Nephron (organoid): ENCODE results near the gene SMCO1.

ENCODE experiments used
- H3K27ac Mint-ChIP-seq, 3 experiments: 2 replicates each; pipeline ENCODE4 v1.8.0; 2020; ENCODE audit warnings: mixed read lengths in 3 of 3, mild to moderate bottlenecking in 2 of 3, moderate library complexity in 1 of 3
- H3K27me3 Mint-ChIP-seq: 2 replicates; pipeline ENCODE4 v1.8.0; 2021; ENCODE audit warnings: low read depth, mild to moderate bottlenecking, moderate library complexity, mixed read lengths
- H3K36me3 Mint-ChIP-seq: 2 replicates; pipeline ENCODE4 v1.8.0; 2020; ENCODE audit warnings: low read depth, mixed read lengths
- H3K4me1 Mint-ChIP-seq: 2 replicates; pipeline ENCODE4 v1.8.0; 2020; ENCODE audit warnings: mixed read lengths
- H3K4me3 Mint-ChIP-seq, 3 experiments: 2 replicates each; pipeline ENCODE4 v1.8.0; 2020; ENCODE audit warnings: mild to moderate bottlenecking in 3 of 3, mixed read lengths in 3 of 3, moderate library complexity in 2 of 3
- H3K9me3 Mint-ChIP-seq: 2 replicates; pipeline ENCODE4 v1.8.0; 2020; ENCODE audit warnings: mixed read lengths
- TF ChIP-seq, protein P1 (sequence below), 3 experiments: fragments of 200-600 bp; sonication (generic); IDR thresholded peaks; one replicate each; pipeline ENCODE4 v1.5.0; 2021; ENCODE audit warnings: antibody characterized with exemption in 3 of 3; ENCODE audit not compliant: unreplicated experiment in 3 of 3

Gene SMCO1

DNA sequence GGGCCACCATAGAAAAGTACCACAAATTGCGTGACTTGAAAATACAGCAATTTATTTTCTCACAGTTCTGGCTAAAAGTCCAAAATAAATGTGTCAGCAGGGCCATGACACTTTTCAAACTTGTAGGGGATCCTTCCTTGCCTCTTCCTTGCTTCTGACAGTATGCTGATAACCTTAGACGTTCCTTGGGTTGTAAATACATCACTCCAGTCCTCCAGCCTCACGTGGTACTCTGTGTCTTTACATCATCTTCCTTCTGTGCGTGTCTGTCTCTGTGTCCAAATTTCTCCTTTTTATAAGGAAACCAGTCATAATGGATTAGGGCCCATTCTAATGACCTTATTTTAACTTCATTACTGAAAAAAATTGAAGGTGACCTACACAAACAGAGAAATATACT, 19.0 kb downstream of the SMCO1 start:
- no peak overlapping the region for H3K27ac Mint-ChIP-seq
- H3K4me3 Mint-ChIP-seq, result no peak overlapping the region
- peaks cover 40% of the 10 kb centered on the region for H3K36me3 Mint-ChIP-seq
- peaks cover 19% of the 10 kb centered on the region for H3K4me1 Mint-ChIP-seq
- H3K27me3 Mint-ChIP-seq, result no peaks in the 10 kb centered on the region
- TF ChIP-seq, protein P1, sequence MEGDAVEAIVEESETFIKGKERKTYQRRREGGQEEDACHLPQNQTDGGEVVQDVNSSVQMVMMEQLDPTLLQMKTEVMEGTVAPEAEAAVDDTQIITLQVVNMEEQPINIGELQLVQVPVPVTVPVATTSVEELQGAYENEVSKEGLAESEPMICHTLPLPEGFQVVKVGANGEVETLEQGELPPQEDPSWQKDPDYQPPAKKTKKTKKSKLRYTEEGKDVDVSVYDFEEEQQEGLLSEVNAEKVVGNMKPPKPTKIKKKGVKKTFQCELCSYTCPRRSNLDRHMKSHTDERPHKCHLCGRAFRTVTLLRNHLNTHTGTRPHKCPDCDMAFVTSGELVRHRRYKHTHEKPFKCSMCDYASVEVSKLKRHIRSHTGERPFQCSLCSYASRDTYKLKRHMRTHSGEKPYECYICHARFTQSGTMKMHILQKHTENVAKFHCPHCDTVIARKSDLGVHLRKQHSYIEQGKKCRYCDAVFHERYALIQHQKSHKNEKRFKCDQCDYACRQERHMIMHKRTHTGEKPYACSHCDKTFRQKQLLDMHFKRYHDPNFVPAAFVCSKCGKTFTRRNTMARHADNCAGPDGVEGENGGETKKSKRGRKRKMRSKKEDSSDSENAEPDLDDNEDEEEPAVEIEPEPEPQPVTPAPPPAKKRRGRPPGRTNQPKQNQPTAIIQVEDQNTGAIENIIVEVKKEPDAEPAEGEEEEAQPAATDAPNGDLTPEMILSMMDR (IDR thresholded peaks at IDR 0.05; ENCODE audit: unreplicated experiment in 3 of 3), result no peak
- no peaks in the 10 kb centered on the region for H3K9me3 Mint-ChIP-seq

DNA sequence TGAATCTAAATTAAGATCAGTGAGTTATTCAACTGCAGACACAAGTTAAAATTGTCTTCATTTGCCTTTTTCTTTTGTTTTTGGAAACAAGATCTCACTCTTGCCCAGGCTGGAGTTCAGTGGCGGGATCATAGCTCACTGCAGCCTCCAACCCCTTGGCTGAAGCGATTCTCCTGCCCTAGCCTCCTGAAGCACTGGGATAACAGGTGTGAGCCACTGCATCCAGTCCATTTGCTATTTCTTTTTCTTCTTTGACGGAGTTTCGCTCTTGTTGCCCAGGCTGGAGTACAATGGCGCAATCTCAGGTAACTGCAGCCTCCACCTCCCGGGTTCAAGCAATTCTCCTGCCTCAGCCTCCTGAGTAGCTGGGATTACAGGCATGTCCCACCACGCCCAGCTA, 21.9 kb downstream of the SMCO1 start:
- H3K36me3 Mint-ChIP-seq, result peaks cover 30% of the 10 kb centered on the region
- H3K9me3 Mint-ChIP-seq, result no peaks in the 10 kb centered on the region
- no peaks in the 10 kb centered on the region for H3K27me3 Mint-ChIP-seq
- H3K4me3 Mint-ChIP-seq, result no peak overlapping the region
- peaks cover 8% of the 10 kb centered on the region for H3K4me1 Mint-ChIP-seq
- H3K27ac Mint-ChIP-seq, result no peak overlapping the region
- TF ChIP-seq, protein P1 (IDR thresholded peaks at IDR 0.05; ENCODE audit: unreplicated experiment in 3 of 3), result no peak

- Mint-ChIP-seq H3K4me1 (peaks cover 8% of the 10 kb centered on the region), H3K9me3 (no peaks in the 10 kb centered on the region), H3K27ac (no peak overlapping the region), H3K4me3 (no peak overlapping the region), H3K27me3 (no peaks in the 10 kb centered on the region), H3K36me3 (peaks cover 35% of the 10 kb centered on the region)
- TF ChIP-seq, protein P1 (IDR thresholded peaks at IDR 0.05; ENCODE audit: unreplicated experiment in 3 of 3), result no peak
These were observed 23.1 kb downstream of the SMCO1 start for GRCh38 chr3:196492080-196492479.

DNA sequence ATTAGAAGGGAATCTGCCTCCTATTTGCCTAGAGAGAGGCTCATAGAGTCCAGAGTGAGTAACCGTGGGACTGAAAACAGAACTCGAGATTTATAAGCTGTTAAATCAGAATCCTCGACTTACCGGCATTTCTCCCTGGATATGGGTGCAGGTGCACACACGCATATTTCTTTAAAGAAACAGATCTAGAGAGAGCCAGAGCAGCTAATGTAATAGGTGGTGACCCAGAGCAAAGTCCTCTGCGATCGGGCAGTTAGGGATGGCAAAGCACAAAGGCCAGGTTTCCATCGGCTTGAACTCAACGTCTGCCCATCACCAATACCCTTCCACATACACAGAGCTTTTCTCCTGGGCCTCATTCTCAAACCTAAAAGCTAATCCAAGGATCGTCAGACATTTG, 25.4 kb downstream of the SMCO1 start:
- H3K9me3 Mint-ChIP-seq, result no peaks in the 10 kb centered on the region
- no peak overlapping the region for H3K27ac Mint-ChIP-seq
- TF ChIP-seq, protein P1 (IDR thresholded peaks at IDR 0.05; ENCODE audit: unreplicated experiment in 3 of 3), result no peak
- peaks cover 31% of the 10 kb centered on the region for H3K36me3 Mint-ChIP-seq
- H3K27me3 Mint-ChIP-seq, result no peaks in the 10 kb centered on the region
- H3K4me3 Mint-ChIP-seq, result no peak overlapping the region
- H3K4me1 Mint-ChIP-seq, result peaks cover 8% of the 10 kb centered on the region

GRCh38 chr3:196486263-196486662, 28.9 kb downstream of the SMCO1 start:
- Mint-ChIP-seq H3K9me3 (no peaks in the 10 kb centered on the region), H3K27me3 (no peaks in the 10 kb centered on the region), H3K4me3 (no peak overlapping the region), H3K36me3 (peaks cover 39% of the 10 kb centered on the region), H3K27ac (no peak overlapping the region), H3K4me1 (peaks cover 8% of the 10 kb centered on the region)
- TF ChIP-seq, protein P1 (IDR thresholded peaks at IDR 0.05; ENCODE audit: unreplicated experiment in 3 of 3), result peak in 1 of 3 experiments; percentile 31

GRCh38 chr3:196477678-196478077, 37.5 kb downstream of the SMCO1 start:
- Mint-ChIP-seq H3K9me3 (no peaks in the 10 kb centered on the region), H3K4me1 (no peaks in the 10 kb centered on the region), H3K4me3 (no peak overlapping the region), H3K36me3 (peaks cover 43% of the 10 kb centered on the region), H3K27ac (no peak overlapping the region), H3K27me3 (no peaks in the 10 kb centered on the region)
- TF ChIP-seq, protein P1 (IDR thresholded peaks at IDR 0.05; ENCODE audit: unreplicated experiment in 3 of 3), result no peak
